ENCODE data around the gene TAAR1. TPM values are rescaled to one million over a fixed set of nuclear protein-coding genes. Genes with fewer than 3 reads are reported as not detected.

TAAR1 gene
- total RNA-seq, 1 experiment from 2014 or later, result not detected

Other genes with a start within 250 kb of the TAAR1 start
- gene STX7, start 146.1 kb downstream of the TAAR1 start, total RNA-seq (2014; rRNA removed; shearing (Covaris generic)), result 30.5 and 45.7 TPM in 2 replicates
- gene TAAR9, start 120.9 kb downstream of the TAAR1 start, total RNA-seq (2014; rRNA removed; shearing (Covaris generic)), result not detected in 2 replicates
- gene TAAR8, start 106.5 kb downstream of the TAAR1 start, total RNA-seq (2014; rRNA removed; shearing (Covaris generic)), result not detected in 2 replicates
- not detected in 2 replicates for gene TAAR6, start 88.9 kb downstream of the TAAR1 start, total RNA-seq (2014; rRNA removed; shearing (Covaris generic))
- gene TAAR5, start 69.4 kb downstream of the TAAR1 start, total RNA-seq (2014; rRNA removed; shearing (Covaris generic)), result not detected in 2 replicates
- gene TAAR2, start 34.9 kb downstream of the TAAR1 start, total RNA-seq (2014; rRNA removed; shearing (Covaris generic)), result not detected in 2 replicates
- 0.20 TPM in 1 of 2 replicates, not detected in the other for gene VNN1, start 54.9 kb upstream of the TAAR1 start, total RNA-seq (2014; rRNA removed; shearing (Covaris generic))
- gene VNN2, start 98.7 kb upstream of the TAAR1 start, total RNA-seq (2014; rRNA removed; shearing (Covaris generic)), result 0.32 and 1.9 TPM in 2 replicates
- gene SLC18B1, start 139.5 kb upstream of the TAAR1 start, total RNA-seq (2014; rRNA removed; shearing (Covaris generic)), result 13.8 and 19.4 TPM in 2 replicates
- gene RPS12, start 155.4 kb upstream of the TAAR1 start, total RNA-seq (2014; rRNA removed; shearing (Covaris generic)), result 1,221 and 1,446 TPM in 2 replicates